Activated CD8-positive, alpha-beta memory T cell treated with anti-CD3 and anti-CD28 coated beads for 36 hours (primary cell): ENCODE results near the gene SOX1. TPM values are rescaled to one million over a fixed set of nuclear protein-coding genes. Genes with fewer than 3 reads are reported as not detected.

Source experiments
- CTCF ChIA-PET: fragments of 350-600 bp; sonication (Branson Sonifier 250); formaldehyde crosslinking; loops from one replicate; lab custom pipeline; 2021; ENCODE audit warnings: antibody characterized with exemption; lab: Charles Lee
- POLR2A ChIA-PET: fragments of 350-600 bp; sonication (Branson Sonifier 250); formaldehyde crosslinking; loops from one replicate; lab custom pipeline; 2021; ENCODE audit warnings: antibody characterized with exemption; lab: Charles Lee
- total RNA-seq, 2 experiments: library from RNA; stranded (reverse); gene quantifications; one replicate each; pipeline ENCODE4 v1.2.3, GENCODE V29; 2021

Gene SOX1
- total RNA-seq, 2 experiments from 2014 or later = not detected

- ChIA-PET POLR2A (no interaction called here), CTCF (no interaction called here)
These were observed 50.5 kb downstream of the SOX1 start for GRCh38 chr13:112117258-112117954.

GRCh38 chr13:112117955-112118302 is 51.0 kb downstream of the SOX1 start:
- ChIA-PET POLR2A (no interaction called here), CTCF (no interaction called here)

DNA sequence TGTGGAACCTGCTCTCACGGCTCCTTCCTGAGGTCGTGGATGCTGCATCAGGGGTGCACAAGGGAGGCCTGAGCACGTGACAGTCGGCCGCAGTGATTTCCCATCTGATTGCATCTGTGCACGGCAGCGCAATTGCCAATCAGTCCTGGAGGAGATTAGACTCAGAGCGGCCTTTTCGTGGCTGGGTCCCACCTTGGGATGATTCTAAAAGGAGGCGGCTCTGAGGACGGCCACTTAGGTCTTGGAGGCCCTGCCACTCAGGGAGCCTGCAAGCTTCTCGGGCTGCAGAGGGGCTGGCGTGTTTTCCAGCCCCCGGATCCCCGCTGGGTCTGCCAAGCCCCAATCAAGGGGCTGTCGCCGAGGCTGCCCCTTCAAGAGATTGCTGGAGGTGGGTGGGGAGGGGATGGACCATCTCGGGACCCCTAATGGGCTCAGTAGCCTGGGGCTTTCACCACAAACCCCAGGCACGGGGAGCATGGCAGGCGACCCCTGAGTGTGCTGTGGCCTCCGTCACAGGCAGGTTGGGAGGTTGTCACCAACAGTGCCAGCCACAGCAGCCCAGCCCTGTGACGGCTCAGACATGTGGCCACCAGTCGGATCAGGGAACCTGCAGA is 51.6 kb downstream of the SOX1 start:
- POLR2A ChIA-PET = no interaction called here
- CTCF ChIA-PET = no interaction called here

- ChIA-PET CTCF (no interaction called here), POLR2A (no interaction called here)
These were observed 52.5 kb downstream of the SOX1 start for GRCh38 chr13:112119192-112120030.

DNA sequence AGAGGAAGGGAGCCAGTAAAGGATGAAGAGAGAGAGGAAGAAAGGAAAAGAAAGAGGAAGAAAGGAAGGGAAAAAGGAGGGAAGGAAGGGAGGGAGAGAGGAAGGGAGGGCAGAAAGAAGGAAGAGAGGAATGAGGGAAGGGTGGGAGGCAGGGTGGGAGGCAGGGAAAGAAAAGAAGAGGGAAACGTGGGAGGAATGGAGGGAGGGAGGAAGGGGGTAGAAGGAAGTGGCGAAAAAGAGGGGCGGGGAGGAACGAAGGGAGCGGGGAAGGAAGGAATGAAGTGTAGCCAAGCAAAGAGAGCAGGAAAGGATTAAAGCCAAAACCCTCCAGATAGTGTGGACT is 53.1 kb downstream of the SOX1 start:
- ChIA-PET CTCF (no interaction called here), POLR2A (no interaction called here)
